GM20431 (cell line): ENCODE measurements around the gene PYCR2.

Experiments
- in situ Hi-C: fragments of 300-500 bp; cut with MseI, MboI; formaldehyde crosslinking; loops from one replicate; pipeline ENCODE4 v1.15.0; 2020; ENCODE audit warnings: low sequenced_read_pairs; ENCODE audit not compliant: unreplicated experiment

PYCR2 gene

DNA sequence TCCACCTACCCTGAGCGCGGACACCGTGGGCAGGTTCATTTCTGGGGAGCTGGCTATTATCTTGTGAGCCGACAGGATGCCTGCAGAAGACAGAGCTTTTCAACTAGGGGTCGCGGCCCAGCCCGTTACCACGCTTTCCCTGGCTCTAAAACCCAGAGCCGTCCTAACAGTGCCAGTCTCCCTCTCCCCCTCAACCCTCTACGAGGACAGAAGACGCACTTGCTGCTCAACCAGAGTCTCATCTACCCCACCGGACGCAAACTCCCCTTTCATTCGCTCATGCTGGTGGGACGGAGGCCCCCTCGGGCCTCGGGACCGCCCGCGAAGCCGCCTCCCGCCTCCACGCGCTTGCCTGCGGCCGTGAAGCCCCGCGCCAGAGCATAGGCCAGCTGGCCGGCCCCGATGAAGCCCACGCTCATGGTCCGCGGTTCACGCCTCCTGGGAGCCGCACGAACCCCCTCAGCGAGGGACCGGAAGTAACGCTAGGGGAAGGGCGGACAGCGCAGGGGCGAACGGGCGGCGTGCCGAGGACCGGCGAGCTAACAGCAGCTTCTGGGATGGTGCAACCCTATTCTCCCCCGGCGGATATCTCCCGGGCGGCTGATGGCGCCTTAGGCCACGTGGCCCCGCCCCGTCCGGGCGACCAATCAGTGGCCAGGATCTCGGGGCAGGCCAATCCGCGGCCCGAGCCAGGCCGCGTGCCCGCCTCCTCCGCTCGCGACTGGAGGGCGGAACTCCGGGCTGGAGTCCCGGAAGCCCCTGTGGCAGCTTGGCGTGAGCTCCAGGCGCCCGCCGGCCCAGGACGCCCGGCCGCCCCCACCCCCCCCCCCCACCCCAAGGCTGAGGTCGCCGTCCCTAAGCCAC lies at the start of gene PYCR2:
TSS of gene PYCR2 (minus strand) at position 559 of the 864 bp plus-strand sequence. CDS start at position 419, 140 bp downstream.
- in situ Hi-C loops: no loop called here

DNA sequence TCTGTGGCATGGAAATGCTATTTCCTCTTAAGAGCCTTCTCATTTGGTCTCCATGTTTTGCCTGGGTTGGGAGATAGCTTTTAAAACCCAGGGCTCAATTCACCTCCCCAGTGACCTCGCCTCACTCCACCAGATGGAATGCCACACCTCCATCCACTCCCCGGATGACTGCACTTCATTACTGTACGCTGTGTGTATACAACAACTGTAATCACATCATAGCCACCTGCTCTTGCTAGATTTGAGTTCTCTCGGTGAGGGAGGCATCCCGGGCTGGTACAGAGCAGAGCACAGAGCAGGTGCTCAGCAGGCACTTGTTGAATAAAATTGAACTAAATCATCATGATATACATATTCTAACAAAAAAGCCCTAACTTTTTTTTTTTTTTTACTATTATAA lies 49.1 kb upstream of the PYCR2 start:
- in situ Hi-C loops: loop anchor here (10.0 kb wide), 1 partner anchor 498 kb away; no protein-coding TSS in a partner anchor

DNA sequence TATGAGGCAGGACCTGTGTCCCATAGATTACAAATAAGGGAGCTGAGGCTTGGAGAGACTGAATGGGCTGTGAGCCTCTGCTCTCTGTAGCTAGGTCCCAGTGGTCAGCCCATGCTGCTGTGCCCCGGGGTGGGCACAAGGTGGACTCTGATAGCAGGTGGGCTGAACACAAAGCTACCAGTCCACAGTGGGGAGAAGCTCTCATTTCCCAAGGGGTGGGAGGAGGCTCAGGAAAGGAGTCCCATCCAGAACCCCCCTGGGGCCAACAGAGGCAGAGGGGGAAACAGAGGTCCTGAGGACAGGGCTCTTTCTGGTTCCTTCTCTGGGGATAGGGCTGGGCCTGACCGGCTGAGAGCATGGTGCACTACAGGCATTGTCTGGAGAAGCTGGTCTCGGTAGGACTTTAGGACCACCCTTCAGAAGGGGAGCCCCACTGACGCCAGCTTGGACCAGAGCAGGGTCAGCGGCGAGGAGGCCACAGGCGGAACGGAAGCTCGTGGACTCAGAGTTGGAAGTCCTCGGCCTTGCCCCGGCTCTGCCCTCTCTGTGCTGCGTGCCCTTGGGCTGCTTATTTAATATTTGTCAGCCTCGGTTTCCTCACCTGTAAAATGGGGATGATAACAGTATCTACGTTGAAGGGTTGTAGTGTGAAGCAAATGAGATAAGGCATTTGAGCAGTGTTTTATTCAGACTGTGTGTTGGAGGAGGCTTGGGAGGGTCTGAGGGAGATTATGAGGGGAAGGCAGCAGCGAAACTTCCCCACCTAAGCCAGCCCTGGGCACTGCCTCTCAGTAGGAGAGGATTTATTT lies 48.5 kb upstream of the PYCR2 start:
- in situ Hi-C loops: loop anchor here (10.0 kb wide), 1 partner anchor 498 kb away; no protein-coding TSS in a partner anchor

DNA sequence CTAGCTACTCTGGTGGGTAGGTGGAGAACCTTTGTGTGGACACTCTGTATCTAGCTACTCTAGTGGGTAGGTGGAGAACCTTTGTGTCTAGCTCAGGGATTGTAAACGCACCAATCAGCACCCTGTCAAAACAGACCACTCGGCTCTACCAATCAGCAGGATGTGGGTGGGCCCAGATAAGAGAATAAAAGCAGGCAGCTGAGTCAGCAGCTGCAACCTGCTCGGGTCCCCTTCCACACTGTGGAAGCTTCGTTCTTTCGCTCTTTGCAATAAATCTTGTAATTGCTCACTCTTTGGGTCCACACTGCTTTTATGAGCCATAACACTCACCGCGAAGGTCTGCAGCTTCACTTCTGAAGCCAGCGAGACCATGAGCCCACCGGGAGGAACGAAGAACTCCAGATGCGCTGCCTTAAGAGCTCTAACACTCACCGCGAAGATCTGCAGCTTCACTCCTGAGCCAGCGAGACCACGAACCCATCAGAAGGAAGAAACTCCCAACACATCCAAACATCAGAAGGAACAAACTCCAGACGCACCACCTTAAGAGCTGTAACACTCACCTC lies 46.6 kb upstream of the PYCR2 start:
- in situ Hi-C loops: loop anchor here (10.0 kb wide), 1 partner anchor 496 kb away; no protein-coding TSS in a partner anchor

DNA sequence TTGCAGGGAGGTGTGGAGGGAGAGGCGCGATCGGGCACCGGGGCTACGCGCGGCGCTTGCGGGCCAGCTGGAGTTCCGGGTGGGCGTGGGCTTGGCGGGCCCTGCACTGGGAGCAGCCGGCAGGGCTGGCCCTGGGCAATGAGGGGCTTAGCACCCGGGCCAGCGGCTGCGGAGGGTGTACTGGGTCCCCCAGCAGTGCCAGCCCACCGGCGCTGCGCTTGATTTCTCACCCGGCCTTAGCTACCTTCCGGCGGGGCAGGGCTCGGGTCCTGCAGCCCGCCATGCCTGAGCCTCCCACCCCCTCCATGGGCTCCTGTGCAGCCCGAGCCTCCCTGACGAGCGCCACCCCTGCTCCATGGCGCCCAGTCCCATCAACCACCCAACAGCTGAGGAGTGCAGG lies 45.7 kb upstream of the PYCR2 start:
- in situ Hi-C loops: loop anchor here (10.0 kb wide), 1 partner anchor 495 kb away; no protein-coding TSS in a partner anchor

DNA sequence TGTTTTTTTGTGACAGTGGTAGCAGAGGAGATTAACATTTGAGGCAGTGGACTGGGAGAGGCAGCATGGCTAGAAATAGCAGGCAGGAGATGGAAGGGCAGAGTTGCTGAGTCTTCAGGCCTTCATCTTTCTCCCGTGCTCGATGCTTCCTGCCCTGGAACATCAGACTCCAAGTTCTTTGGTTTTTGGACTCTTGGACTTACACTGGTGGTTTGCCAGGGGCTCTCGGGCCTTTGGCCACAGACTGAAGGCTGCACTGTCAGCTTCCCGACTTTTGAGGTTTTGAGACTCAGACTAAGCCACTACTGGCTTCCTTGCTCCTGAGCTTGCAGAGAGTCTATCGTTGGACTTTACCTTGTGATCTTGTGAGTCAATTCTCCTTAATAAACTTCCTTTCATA lies 41.2 kb upstream of the PYCR2 start:
- in situ Hi-C loops: no loop called here

DNA sequence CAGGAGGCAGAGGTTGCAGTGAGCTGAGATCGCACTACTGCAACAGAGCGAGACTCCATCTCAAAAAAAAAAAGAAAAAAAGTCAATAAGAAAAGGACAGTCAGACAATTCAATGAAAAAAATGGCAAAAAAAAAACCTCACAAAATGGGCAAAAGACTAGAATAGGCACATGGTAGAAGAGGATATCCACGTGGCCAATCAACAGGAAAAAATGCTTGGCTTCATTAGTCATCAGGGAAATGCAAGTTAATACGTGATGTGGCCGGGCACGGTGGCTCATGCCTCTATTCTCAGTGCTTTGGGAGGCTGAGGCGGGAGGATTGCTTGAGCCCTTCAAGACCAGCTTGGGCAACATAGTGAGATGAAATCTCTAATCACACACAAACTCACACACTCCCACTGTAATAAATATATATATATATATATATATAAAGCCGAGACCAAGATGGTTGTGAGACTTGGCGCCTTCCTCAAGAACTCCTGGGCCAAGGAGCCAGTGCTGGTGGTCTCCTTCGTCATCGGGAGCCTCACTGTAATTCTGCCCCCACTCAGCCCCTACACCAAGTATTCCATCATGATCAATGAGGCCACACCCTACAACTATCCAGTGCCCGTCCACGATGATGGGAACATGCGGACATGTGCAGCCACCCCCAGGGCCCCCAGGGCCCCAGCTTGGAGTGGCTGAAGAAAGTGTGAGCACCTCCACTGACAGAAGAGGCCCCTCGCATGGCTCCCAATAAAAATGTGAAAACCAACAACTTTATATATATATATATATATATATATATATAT lies 39.9 kb upstream of the PYCR2 start:
- in situ Hi-C loops: no loop called here

DNA sequence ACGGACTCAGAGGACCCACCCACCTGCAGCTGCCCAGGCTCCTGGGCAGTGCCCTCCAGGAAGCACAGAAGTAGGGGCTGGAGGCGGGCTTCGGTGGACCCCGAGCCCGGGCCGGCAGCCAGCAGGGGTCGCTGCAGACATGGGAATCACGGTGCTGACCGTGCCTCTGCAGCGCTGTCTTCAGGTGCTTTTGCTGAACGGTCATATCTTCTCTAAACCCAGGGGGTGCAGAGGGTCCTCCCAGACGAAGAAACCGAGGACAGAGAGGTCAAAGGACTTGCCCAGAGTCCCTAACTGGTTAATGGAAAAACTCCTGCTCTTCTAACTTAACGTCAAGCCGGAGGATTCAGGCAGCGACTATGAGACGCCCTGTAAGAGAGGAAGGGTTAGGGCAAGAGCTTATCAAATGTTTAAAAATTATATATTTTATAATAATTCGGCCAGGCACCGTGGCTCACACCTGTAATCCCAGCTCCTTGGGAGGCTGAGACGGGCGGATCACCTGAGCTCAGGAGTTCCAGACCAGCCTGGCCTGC lies 38.5 kb upstream of the PYCR2 start:
- in situ Hi-C loops: no loop called here

DNA sequence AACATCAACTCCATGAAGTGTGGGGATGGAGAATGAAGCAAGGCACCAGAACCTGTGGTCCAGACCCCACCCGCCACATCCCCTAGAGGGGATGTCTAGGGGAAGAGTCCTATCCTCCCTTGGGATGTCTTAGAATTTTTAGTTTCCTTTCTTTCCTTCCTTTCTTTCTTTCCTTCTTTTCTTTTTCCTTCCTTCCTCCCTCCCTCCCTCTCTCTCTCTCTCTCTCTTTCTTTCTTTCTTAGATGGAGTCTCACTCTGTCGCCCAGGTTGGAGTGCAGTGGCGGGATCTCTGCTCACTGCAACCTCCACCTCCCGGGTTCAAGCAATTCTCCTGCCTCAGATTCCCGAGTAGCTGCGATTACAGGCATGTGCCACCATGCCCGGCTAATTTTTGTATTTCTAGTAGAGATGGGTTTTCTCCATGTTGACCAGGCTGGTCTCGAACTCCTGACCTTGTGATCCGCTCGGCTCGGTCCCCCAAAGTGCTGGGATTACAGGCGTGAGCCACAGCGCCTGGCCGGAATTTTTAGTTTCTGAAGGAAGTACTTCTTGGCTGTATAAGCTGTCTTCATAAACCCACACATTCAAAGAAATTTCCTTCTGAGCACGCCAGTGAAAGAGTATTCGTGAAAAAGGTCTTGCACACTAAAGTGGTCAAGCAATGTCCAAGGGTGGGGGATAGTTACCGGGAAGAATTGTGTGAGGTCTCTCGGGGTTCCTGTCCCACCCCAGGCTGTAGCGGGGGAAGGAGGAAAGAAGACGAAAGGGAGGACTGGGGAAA lies 37.8 kb upstream of the PYCR2 start:
- in situ Hi-C loops: no loop called here

DNA sequence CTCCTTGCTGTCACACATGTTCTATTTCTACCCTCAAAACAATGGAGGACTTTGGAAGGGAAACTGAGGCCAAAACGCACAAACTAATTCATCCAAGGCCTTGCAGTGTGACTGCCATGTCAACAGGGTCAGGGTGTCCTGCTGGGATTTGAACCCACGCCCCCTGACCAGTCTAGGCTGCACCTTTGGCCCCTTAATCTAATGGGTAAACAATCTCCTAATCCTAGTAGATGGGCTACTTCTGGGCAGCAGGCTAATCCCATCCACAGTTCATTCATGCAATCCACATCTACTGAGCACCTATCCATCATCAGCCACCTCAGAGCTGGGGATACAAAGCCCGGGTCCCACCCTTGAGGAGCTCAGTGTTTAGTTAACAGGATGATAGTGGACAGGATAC lies 34.0 kb upstream of the PYCR2 start:
- in situ Hi-C loops: no loop called here

DNA sequence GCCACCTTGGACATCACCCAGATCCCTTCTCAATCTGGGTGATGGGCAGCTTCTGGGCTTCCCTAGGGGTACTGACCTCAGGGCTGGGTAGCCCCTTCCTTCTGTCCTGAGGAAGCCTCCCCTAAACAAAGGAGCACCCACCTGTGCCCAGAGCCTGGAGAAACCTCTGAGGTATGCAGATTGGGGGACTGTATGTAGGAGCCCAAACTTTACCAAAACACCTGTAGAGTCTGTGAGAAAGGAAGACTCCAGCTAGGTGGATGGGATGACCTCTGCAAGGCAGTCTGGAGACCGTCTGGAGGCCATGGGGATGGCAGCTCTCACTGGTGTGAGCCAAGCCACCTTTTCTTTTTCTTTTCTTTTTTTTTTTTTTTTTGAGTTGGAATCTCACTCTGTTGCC lies 30.7 kb upstream of the PYCR2 start:
- in situ Hi-C loops: no loop called here

DNA sequence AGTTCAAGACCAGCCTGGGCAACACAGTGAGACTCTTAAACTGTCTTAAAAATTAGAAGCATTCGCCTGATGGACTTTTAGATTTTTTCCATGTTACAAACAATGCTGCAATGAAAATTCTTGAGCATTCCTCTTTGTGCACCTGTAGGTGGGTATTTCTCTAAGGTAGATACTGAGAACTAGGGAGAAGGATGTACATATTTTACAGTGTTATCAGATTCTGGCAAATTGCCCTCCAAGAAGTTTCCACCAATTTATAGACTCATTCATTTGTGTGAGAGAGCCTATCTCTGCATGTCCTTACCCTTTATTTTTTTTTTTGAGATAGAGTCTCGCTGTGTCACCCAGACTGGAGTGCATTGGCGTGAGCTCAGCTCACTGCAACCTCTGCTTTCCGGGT lies 29.3 kb upstream of the PYCR2 start:
- in situ Hi-C loops: no loop called here

DNA sequence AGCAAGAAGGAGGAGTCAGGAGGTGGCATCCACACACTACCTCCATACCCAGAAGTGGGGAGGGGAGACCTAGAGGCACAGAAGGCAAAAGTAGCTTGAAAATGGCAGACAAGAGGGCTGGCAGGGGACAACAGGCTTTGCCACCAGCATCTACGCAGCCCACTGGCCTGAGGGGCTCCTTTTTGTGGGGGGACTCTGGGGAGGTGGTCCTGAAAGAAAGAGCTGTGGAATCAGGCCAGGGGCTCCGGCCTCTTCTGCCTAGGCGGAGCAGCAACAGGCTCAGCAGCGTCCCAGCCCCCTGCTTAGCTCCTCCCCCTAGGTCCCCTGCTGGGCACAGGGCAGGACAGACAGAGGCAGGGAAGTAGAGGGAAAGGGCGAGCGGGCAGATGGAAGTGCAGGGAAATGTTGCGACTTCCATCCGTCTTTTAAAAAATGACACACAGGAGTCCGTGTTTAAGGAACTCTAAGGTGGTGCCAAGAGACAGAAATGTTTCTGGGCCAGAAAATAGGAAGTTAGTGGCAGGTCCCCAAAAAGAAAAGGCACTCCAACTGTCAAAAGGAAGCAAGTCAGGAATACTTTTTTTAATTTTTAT lies 27.0 kb upstream of the PYCR2 start:
- in situ Hi-C loops: no loop called here

DNA sequence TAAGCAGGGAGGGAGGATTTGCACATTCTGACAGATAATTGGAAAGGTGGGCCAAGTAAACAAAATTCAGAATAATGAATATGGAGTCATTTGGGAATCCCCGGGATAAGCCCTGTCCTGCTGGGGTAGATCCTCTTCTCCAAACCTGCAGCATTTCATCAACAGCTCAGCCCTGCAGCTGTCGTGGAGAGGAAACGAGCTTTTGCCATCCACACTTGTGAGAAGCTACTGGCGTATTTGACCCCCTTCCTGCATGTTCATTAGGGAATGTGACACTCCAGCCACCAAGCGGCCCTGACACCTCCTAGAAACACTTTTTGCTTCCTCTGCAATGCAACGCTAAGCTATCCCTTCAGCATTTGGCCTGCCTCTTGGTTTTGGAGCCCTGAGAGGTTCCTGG lies 25.0 kb upstream of the PYCR2 start:
- in situ Hi-C loops: no loop called here

DNA sequence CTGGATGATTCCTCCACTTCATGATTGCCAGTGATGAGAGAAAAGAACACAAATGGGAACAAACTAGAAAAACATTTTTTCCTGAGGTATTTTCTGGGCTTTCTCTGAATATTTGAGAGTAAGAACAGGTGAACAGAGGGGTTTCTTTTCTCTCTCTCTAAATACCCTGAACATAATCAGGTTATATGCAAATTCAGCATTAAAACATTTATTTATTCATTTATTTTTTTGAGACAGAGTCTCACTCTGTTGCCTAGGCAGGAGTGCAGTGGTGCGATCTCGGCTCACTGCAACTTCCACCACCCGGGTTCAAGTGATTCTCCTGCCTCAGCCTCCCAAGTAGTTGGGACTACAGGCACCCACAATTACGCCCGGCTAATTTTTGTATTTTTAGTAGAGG lies 22.8 kb upstream of the PYCR2 start:
- in situ Hi-C loops: no loop called here

DNA sequence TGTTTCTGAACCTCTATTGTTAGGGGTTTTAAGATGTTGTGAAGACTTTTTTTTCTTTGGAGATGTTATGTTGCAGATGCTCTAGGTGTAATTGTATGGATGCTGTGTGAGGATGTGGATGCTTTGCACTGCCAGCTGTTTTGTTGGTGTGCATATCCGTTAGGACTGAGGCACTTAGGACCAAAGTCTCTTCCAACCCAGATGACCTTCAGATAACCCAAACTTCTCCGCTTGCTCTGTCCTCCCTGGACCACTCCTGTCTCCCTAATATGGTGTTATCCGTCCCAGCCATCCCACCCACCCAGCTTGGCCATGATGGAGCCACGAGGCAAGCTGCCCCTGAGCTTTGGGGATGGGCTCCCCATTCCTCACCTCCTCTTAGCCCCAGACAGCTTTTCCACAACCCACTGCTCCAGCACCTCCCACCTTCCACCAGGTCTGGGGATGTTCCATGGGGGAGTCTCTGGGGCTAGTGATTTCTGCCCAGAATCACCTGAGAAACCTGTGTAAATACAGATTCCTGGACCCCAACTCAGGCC lies 22.1 kb upstream of the PYCR2 start:
- in situ Hi-C loops: no loop called here

DNA sequence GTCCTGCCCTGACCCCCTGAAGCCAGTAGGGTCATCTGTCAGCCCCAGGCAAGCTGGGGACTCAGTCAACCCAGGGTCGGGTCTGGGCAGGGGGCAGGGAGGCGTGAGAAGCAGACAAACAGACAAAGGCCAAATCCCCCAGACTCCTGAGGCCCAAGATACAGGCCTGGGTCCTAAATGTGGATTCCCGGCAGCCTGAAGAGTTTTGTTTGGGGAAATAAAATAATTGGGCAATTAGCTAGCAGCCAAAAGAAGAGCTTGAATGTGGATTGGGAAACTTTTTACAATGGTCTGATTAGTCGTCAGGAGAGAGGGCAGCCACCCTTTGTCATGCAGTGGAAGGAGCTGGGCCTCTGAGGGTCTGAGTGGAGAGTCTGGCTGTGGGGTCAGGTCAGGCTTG lies 21.5 kb upstream of the PYCR2 start:
- in situ Hi-C loops: no loop called here

DNA sequence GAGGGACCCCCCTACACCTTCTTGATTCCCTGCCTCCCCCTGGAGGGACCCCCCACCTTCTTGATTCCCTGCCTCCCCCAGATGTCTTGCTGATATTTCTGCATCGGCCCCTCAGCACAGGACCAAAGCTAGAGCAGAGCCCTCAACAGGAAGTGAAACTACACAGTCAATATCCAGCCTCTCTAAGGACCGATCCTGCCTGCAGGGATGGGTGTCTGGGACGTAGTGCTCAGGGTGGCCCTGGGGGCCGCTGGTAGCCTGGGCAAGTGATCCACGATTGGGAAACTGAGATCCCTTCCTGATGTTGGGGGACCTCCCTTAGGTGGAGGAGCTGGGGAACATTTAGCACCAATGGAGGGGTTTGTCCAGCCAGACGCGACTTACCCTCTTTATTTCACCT lies 20.9 kb upstream of the PYCR2 start:
- in situ Hi-C loops: no loop called here
